ENCODE results near the gene CHRNB2. TPM values are rescaled to one million over a fixed set of nuclear protein-coding genes. Genes with fewer than 3 reads are reported as not detected.

The CHRNB2 gene
- total RNA-seq, 2 experiments from 2014 or later, result not detected

GRCh38 chr1:154620751-154621150 is 53.2 kb downstream of the CHRNB2 start:
- H3K27ac Mint-ChIP-seq, result no peak overlapping the region
- peaks cover 8% of the 10 kb centered on the region for H3K36me3 Mint-ChIP-seq
- ChIA-PET CTCF (no interaction called here), POLR2A (interaction anchor here (0.7 kb wide), 1 partner anchor 127 kb away, joined by 3 read pairs; no protein-coding TSS in a partner anchor)
- peaks cover 43% of the 10 kb centered on the region for H3K4me1 Mint-ChIP-seq (ENCODE audit: low read depth)
- no peaks in the 10 kb centered on the region for H3K27me3 Mint-ChIP-seq
- intact Hi-C loops (cut with micrococcal nuclease), result no loop called here
- no peak for DNase-seq
- H3K9me3 Mint-ChIP-seq, result no peaks in the 10 kb centered on the region
- H3K4me3 Mint-ChIP-seq, result no peak overlapping the region

GRCh38 chr1:154621875-154622274 is 54.3 kb downstream of the CHRNB2 start:
- peaks cover 45% of the 10 kb centered on the region for H3K4me1 Mint-ChIP-seq (ENCODE audit: low read depth)
- H3K4me3 Mint-ChIP-seq, result no peak overlapping the region
- no peaks in the 10 kb centered on the region for H3K27me3 Mint-ChIP-seq
- H3K27ac Mint-ChIP-seq, result no peak overlapping the region
- peaks cover 8% of the 10 kb centered on the region for H3K36me3 Mint-ChIP-seq
- intact Hi-C loops (cut with micrococcal nuclease), result no loop called here
- no peak for DNase-seq
- no peaks in the 10 kb centered on the region for H3K9me3 Mint-ChIP-seq
- POLR2A ChIA-PET, result no interaction called here
- CTCF ChIA-PET, result no interaction called here

- ChIA-PET POLR2A (interaction anchor here (0.8 kb wide), 1 partner anchor 16 kb away, joined by 3 read pairs; no protein-coding TSS in a partner anchor), CTCF (no interaction called here)
- no peaks in the 10 kb centered on the region for H3K9me3 Mint-ChIP-seq
- intact Hi-C loops (cut with micrococcal nuclease), result no loop called here
- H3K4me1 Mint-ChIP-seq (ENCODE audit: low read depth), result peaks cover 46% of the 10 kb centered on the region
- H3K27ac Mint-ChIP-seq, result no peak overlapping the region
- H3K36me3 Mint-ChIP-seq, result peaks cover 8% of the 10 kb centered on the region
- H3K27me3 Mint-ChIP-seq, result no peaks in the 10 kb centered on the region
- DNase-seq, result no peak
- H3K4me3 Mint-ChIP-seq, result no peak overlapping the region
Measured at GRCh38 chr1:154622503-154623039, 55.0 kb downstream of the CHRNB2 start.

- peaks cover 11% of the 10 kb centered on the region for H3K36me3 Mint-ChIP-seq
- H3K27ac Mint-ChIP-seq, result no peak overlapping the region
- POLR2A ChIA-PET, result interaction anchor here (0.8 to 1.2 kb wide), 2 partner anchors 17 to 19 kb away, joined by 3 to 4 read pairs; no protein-coding TSS in a partner anchor
- no peak for DNase-seq
- no peak overlapping the region for H3K4me3 Mint-ChIP-seq
- peaks cover 46% of the 10 kb centered on the region for H3K4me1 Mint-ChIP-seq (ENCODE audit: low read depth)
- intact Hi-C loops (cut with micrococcal nuclease), result no loop called here
- H3K9me3 Mint-ChIP-seq, result no peaks in the 10 kb centered on the region
- CTCF ChIA-PET, result no interaction called here
- H3K27me3 Mint-ChIP-seq, result no peaks in the 10 kb centered on the region
Measured at GRCh38 chr1:154623358-154623757, 55.8 kb downstream of the CHRNB2 start.

- Mint-ChIP-seq H3K9me3 (peaks cover 7% of the 10 kb centered on the region), H3K4me1 (ENCODE audit: low read depth) (peaks cover 53% of the 10 kb centered on the region), H3K27ac (peak overlapping the region; percentile 38), H3K27me3 (no peaks in the 10 kb centered on the region), H3K36me3 (peaks cover 15% of the 10 kb centered on the region), H3K4me3 (peak overlapping the region; percentile 18)
- ChIA-PET CTCF (interaction anchor here (1.6 to 3.6 kb wide), 2 partner anchors 65 to 254 kb away, joined by 3 to 17 read pairs; no protein-coding TSS in a partner anchor), POLR2A (no interaction called here)
- intact Hi-C loops (cut with micrococcal nuclease), result no loop called here
- no peak for DNase-seq
Measured at GRCh38 chr1:154624746-154625643, 57.4 kb downstream of the CHRNB2 start.

- POLR2A ChIA-PET, result interaction anchor here (0.8 to 2.0 kb wide), 5 partner anchors 17 to 317 kb away, joined by 3 to 18 read pairs (median 4); partner anchors contain the start of genes ADAR and PMVK
- H3K27me3 Mint-ChIP-seq, result no peaks in the 10 kb centered on the region
- H3K27ac Mint-ChIP-seq, result peak overlapping the region; percentile 97
- no peak for DNase-seq
- intact Hi-C loops (cut with micrococcal nuclease), result loop anchor here (1.0 to 2.0 kb wide), 2 partner anchors 17 to 68 kb away; partner anchors contain the start of gene UBE2Q1
- peaks cover 49% of the 10 kb centered on the region for H3K4me1 Mint-ChIP-seq (ENCODE audit: low read depth)
- peak overlapping the region; percentile 93 for H3K4me3 Mint-ChIP-seq
- H3K9me3 Mint-ChIP-seq, result peaks cover 8% of the 10 kb centered on the region
- H3K36me3 Mint-ChIP-seq, result peaks cover 16% of the 10 kb centered on the region
- CTCF ChIA-PET, result interaction anchor here (0.5 to 3.6 kb wide), 5 partner anchors 14 to 806 kb away, joined by 3 to 17 read pairs (median 4); partner anchors contain the start of genes ADAR and PMVK
Measured at GRCh38 chr1:154626456-154627256, 59.1 kb downstream of the CHRNB2 start.

- Mint-ChIP-seq H3K27me3 (peaks cover 3% of the 10 kb centered on the region), H3K27ac (peak overlapping the region; percentile 97), H3K4me3 (peak overlapping the region; percentile 93), H3K9me3 (peaks cover 8% of the 10 kb centered on the region), H3K4me1 (ENCODE audit: low read depth) (peaks cover 42% of the 10 kb centered on the region), H3K36me3 (peaks cover 16% of the 10 kb centered on the region)
- ChIA-PET POLR2A (interaction anchor here (0.8 to 2.0 kb wide), 5 partner anchors 18 to 317 kb away, joined by 3 to 18 read pairs (median 4); partner anchors contain the start of genes ADAR and PMVK), CTCF (interaction anchor here (0.5 to 3.6 kb wide), 5 partner anchors 14 to 807 kb away, joined by 3 to 17 read pairs (median 4); partner anchors contain the start of genes ADAR and PMVK)
- intact Hi-C loops (cut with micrococcal nuclease), result loop anchor here (1.0 to 2.0 kb wide), 2 partner anchors 18 to 69 kb away; partner anchors contain the start of gene UBE2Q1
- peak; percentile 96 for DNase-seq
Measured at GRCh38 chr1:154627257-154628120, 59.9 kb downstream of the CHRNB2 start.

DNA sequence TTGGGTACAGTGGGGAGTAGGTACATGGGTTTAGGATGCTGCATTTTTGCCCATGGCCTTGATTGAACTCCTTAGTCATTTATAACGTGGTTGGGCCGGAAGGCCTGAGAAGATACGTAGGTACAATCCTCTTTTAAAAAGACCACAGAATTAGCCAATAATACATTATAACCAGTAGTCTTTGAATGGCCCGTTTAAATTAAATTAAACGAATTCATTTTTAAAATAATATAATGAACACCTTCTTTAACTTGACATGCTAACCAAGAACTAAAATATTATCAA is 60.5 kb downstream of the CHRNB2 start:
- H3K4me1 Mint-ChIP-seq (ENCODE audit: low read depth), result peaks cover 37% of the 10 kb centered on the region
- H3K27me3 Mint-ChIP-seq, result peaks cover 3% of the 10 kb centered on the region
- peak overlapping the region; percentile 97 for H3K27ac Mint-ChIP-seq
- peaks cover 14% of the 10 kb centered on the region for H3K36me3 Mint-ChIP-seq
- peaks cover 8% of the 10 kb centered on the region for H3K9me3 Mint-ChIP-seq
- intact Hi-C loops (cut with micrococcal nuclease), result no loop called here
- ChIA-PET CTCF (interaction anchor here (2.0 to 3.6 kb wide), 2 partner anchors 19 to 68 kb away, joined by 10 to 17 read pairs; partner anchors contain the start of gene ADAR), POLR2A (interaction anchor here (2.0 kb wide), 1 partner anchor 22 kb away, joined by 18 read pairs; no protein-coding TSS in a partner anchor)
- H3K4me3 Mint-ChIP-seq, result peak overlapping the region; percentile 93
- DNase-seq, result no peak

DNA sequence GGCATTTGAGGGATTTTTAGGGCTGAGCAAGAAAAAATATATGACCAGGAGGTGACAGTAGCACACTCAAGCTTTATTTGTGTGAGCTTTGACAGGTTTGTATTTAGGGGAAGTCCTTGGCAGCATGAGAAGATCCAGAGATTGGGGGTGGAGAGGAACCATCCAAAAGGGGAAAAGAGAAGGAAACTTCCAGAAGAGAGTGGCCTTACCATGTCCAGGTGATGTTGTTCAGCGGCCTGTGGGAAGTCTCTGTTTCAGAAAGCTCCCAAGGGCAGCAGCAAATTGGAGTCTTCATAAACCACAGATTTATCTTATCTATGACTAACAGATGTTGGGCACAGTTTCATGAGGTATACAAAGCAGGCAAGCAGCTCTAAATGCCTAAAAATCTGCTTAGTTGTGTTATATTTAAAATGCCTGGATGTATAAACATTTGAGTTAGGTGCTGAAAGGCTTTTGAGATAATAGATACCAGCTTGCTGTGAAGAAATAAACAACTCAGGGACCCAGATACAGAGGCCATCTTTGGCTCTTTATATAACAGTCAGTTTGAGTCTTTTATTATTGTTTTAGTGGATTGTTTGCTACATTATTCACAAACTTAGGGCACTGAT is 61.6 kb downstream of the CHRNB2 start:
- CTCF ChIA-PET, result interaction anchor here (3.6 kb wide), 1 partner anchor 69 kb away, joined by 17 read pairs; no protein-coding TSS in a partner anchor
- POLR2A ChIA-PET, result no interaction called here
- intact Hi-C loops (cut with micrococcal nuclease), result no loop called here
- H3K27ac Mint-ChIP-seq, result no peak overlapping the region
- peaks cover 6% of the 10 kb centered on the region for H3K27me3 Mint-ChIP-seq
- peaks cover 8% of the 10 kb centered on the region for H3K9me3 Mint-ChIP-seq
- peaks cover 31% of the 10 kb centered on the region for H3K4me1 Mint-ChIP-seq (ENCODE audit: low read depth)
- H3K4me3 Mint-ChIP-seq, result peak overlapping the region; percentile 24
- H3K36me3 Mint-ChIP-seq, result peaks cover 12% of the 10 kb centered on the region
- DNase-seq, result no peak

All from activated CD4-positive, alpha-beta memory T cell treated with anti-CD3 and anti-CD28 coated beads for 36 hours (primary cell).